Lung (tissue), 12 donors: ENCODE data around the gene PRICKLE2. TPM values are rescaled to one million over a fixed set of nuclear protein-coding genes. Genes with fewer than 3 reads are reported as not detected.

Source experiments
- ATAC-seq: fragments of 200-7000 bp; cut with Tn5 transposase; one replicate; pipeline ENCODE4 v1.9.1; 2020; ENCODE audit warnings: moderate number of reproducible peaks; ENCODE audit not compliant: insufficient read depth, low FRiP score
- DNase-seq, 3 donors: peaks; one replicate each; pipeline ENCODE4 v3.0.0-alpha.2; 2013 to 2017
- H3K27ac ChIP-seq, 2 donors: one replicate each; pipeline ENCODE4 v1.5.1; 2013; ENCODE audit warnings: mild to moderate bottlenecking in 2 of 2, moderate library complexity in 2 of 2, control low read depth in 1 of 2, inconsistent platforms in 1 of 2, low read depth in 1 of 2, low read length in 1 of 2
- H3K27me3 ChIP-seq, 3 donors: one replicate each; pipeline ENCODE4 v1.5.1; 2013; ENCODE audit warnings: low read length in 2 of 3; ENCODE audit not compliant: control insufficient read depth in 3 of 3, insufficient read depth in 3 of 3
- H3K36me3 ChIP-seq, 4 donors: one replicate each; pipeline ENCODE4 v1.5.1; 2013; ENCODE audit warnings: low read length in 4 of 4, mild to moderate bottlenecking in 1 of 4, moderate library complexity in 1 of 4; ENCODE audit not compliant: control insufficient read depth in 4 of 4, insufficient read depth in 4 of 4
- H3K4me1 ChIP-seq, 5 donors: one replicate each; pipeline ENCODE4 v1.5.1; 2013; ENCODE audit warnings: low read length in 5 of 5, mild to moderate bottlenecking in 2 of 5, moderate library complexity in 1 of 5; ENCODE audit not compliant: control insufficient read depth in 5 of 5, insufficient read depth in 5 of 5
- H3K4me3 ChIP-seq: one replicate; pipeline ENCODE4 v1.5.1; 2013; ENCODE audit warnings: mild to moderate bottlenecking, control low read depth, moderate library complexity
- H3K9ac ChIP-seq, 2 donors: one replicate each; pipeline ENCODE4 v1.5.1; 2013; ENCODE audit warnings: low read length in 2 of 2, control low read depth in 1 of 2; ENCODE audit not compliant: insufficient read depth in 1 of 2
- H3K9me3 ChIP-seq, 4 donors: one replicate each; pipeline ENCODE4 v1.5.1; 2013; ENCODE audit warnings: low read length in 3 of 4, mild to moderate bottlenecking in 1 of 4, moderate library complexity in 1 of 4; ENCODE audit not compliant: control insufficient read depth in 4 of 4, insufficient read depth in 3 of 4
- CTCF ChIP-seq: IDR thresholded peaks from 2 replicates; pipeline ENCODE4 v1.5.1; 2012; ENCODE audit warnings: mild to moderate bottlenecking; ENCODE audit errors: control extremely low read depth, extremely low read depth
- whole genome bisulfite sequencing, 2 donors: extraction: QIAGEN DNeasy Blood & Tissue Kit; methylation state at CpG; one replicate each; pipeline ENCODE4 v1.1.7; 2013; 5-methylcytosine and 5-hydroxymethylcytosine counted together
- polyA plus RNA-seq, 2 donors: library from polyadenylated mRNA; stranded (reverse); fragments of 200-250 nt; gene quantifications; one replicate each; pipeline ENCODE4 v1.2.1, GENCODE V29; 2013
- total RNA-seq, 2 donors: library from RNA; depleted of rRNA in 1 of 2; stranded (reverse); fragments of >200 nt in 1 of 2; gene quantifications; one replicate each; pipeline ENCODE4 v1.2.1, GENCODE V29; 2014 to 2021
- donor health status: control.
- donor health status: control.
- donor health status: Bipolar disorder and iron deficiency.
- donor health status: healthy.
- donor health status: DM: yes; HTN: yes; CAD: no.

Gene PRICKLE2
- total and polyA plus RNA-seq, 4 donors = 4.0 to 88.0 (median 19.9) TPM

- 97 to 98% methylated on average over 26 of the region's 26 CpGs for WGBS, 2 donors
- no peak for TF ChIP-seq CTCF
Observed at GRCh38 chr3:64099316-64099715, 126.0 kb downstream of the PRICKLE2 start.

DNA sequence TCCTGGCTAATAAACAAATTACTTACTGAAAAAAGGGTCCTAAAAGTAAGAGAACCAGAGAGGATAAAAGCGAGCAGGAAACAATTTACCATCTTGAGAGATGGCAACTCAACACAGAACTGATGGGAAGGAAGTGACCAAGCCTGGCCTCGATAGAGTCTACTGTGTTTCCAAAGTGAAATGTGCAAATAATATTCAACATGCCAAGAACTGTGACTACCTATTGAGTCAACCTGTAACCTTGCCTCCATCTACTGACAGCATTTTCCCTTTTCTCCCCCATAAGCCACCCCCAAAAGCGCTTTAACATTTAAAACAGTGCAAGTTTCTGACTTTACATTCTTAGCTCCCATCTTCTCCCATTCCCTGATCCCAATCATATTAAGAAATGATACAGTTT is 126.6 kb downstream of the PRICKLE2 start:
- WGBS, 2 donors = 69 to 73% methylated on average over 3 of the region's 3 CpGs
- Histone ChIP-seq H3K36me3 (peaks cover 3 to 37% (median 11%) of the 10 kb centered on the region in 4 donors), H3K27me3 (no peaks in the 10 kb centered on the region), H3K9me3 (no peaks in the 10 kb centered on the region), H3K9ac (no peak overlapping the region), H3K4me3 (no peak overlapping the region), H3K27ac (no peak overlapping the region), H3K4me1 (peaks cover 0 to 5% (median 0%) of the 10 kb centered on the region in 5 donors)
- DNase-seq (no peak), ATAC-seq (no peak)
- no peak for TF ChIP-seq CTCF

More at GRCh38 chr3:64099316-64099715, 126.0 kb downstream of the PRICKLE2 start:
- H3K27me3 ChIP-seq = no peaks in the 10 kb centered on the region
- peaks cover 3 to 39% (median 11%) of the 10 kb centered on the region in 4 donors for H3K36me3 ChIP-seq
- ATAC-seq (no peak), DNase-seq (no peak)
- peaks cover 0 to 5% (median 0%) of the 10 kb centered on the region in 5 donors for H3K4me1 ChIP-seq
- H3K27ac ChIP-seq = no peak overlapping the region
- no peaks in the 10 kb centered on the region for H3K9me3 ChIP-seq
- no peak overlapping the region for H3K4me3 ChIP-seq
- H3K9ac ChIP-seq = no peak overlapping the region

DNA sequence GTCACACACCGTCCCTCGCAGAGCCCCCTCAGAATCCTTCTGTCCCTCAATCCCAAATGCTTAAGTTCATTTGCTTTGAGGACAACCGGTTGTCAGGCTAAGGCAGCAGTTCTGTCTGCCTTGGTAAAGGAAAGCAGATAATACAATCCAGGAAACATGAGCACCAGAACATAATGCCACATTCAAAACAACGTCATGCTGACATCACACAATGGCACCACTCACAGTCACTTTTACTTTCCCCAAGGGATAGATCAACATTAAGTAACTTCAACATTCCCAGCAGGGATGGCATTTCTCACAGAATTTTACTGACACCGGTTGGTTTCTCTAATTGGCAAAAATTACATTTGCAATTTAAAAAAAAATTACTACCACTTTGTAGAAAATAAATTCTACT is 127.3 kb downstream of the PRICKLE2 start:
- H3K9ac ChIP-seq = no peak overlapping the region
- H3K9me3 ChIP-seq = no peaks in the 10 kb centered on the region
- TF ChIP-seq CTCF = no peak
- ATAC-seq (no peak), DNase-seq (no peak)
- no peak overlapping the region for H3K27ac ChIP-seq
- no peak overlapping the region for H3K4me3 ChIP-seq
- WGBS, 2 donors = 79 to 83% methylated on average over 5 of the region's 5 CpGs
- H3K36me3 ChIP-seq = peaks cover 3 to 37% (median 11%) of the 10 kb centered on the region in 4 donors
- H3K27me3 ChIP-seq = no peaks in the 10 kb centered on the region
- peaks cover 0 to 5% (median 0%) of the 10 kb centered on the region in 5 donors for H3K4me1 ChIP-seq

- Histone ChIP-seq H3K9ac (no peak overlapping the region), H3K4me3 (no peak overlapping the region), H3K36me3 (peaks cover 3 to 31% (median 11%) of the 10 kb centered on the region in 4 donors), H3K9me3 (no peaks in the 10 kb centered on the region), H3K27me3 (no peaks in the 10 kb centered on the region), H3K27ac (no peak overlapping the region), H3K4me1 (peaks cover 0 to 5% (median 0%) of the 10 kb centered on the region in 5 donors)
- no peak for TF ChIP-seq CTCF
- ATAC-seq = no peak
- WGBS, 2 donors = 80 to 83% methylated on average over 3 of the region's 3 CpGs
- no peak for DNase-seq
Observed at GRCh38 chr3:64095802-64096201, 129.5 kb downstream of the PRICKLE2 start.
